ENCODE measurements around the gene SERINC3. TPM values are rescaled to one million over a fixed set of nuclear protein-coding genes. Genes with fewer than 3 reads are reported as not detected.
A peak's percentile ranks its signal among the peaks of the same experiment; 100 is the strongest.

SERINC3 gene
- total RNA-seq, 1 donor from 2014 or later = 82.4 TPM

DNA sequence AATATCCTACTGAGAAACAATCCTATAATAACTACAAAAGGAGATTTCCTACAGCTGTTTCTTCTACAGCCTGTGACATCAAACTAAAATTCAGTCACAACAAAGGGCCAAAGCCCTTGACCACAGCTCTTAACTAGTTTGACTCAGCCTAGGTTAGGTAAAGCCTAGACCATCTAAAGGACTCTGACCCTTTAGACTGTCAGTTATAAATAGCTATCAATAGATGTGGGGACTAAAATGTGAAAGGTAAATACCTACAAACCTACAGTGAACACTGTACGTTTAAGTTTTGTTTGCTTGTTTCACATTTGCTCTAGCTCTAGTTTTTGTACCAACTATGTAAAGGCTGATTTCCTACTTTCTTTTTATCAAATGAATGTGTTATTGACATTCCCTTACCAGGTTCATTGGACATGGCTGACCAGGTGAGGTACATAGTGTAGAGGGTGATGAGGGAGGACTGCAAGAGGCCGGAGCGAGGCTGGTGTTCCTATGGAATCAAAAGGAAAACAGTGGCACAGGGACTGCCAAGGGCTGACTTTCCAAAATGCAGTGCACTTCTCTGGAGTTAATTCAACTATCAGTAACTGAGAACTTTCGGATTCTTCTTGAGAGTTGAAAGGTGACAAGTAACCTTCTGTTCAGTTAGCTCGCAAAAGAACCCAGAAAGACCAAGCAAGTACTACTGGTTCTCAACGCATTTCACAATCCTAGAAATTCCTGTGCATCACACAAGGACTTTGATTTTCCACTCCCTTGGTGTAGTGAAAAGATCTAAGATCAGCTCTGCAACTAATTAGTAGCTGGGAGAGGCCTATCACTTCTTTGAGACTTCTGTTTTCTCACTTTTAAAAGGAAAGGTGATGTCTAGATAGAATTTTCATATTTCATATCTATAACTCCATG, 17.2 kb downstream of the SERINC3 start:
- no peaks in the 10 kb centered on the region for H3K27me3 ChIP-seq (ENCODE audit: control insufficient read depth, insufficient read depth, low read length)
- DNase-seq (ENCODE audit: low read depth) (no peak), FAIRE-seq (no peak)
- H3K36me3 ChIP-seq (ENCODE audit: control insufficient read depth, insufficient read depth, low read length) = peaks cover 30% of the 10 kb centered on the region
- H3K4me3 ChIP-seq (ENCODE audit: low read depth, low read length) = no peak overlapping the region
- TF ChIP-seq, protein P1, sequence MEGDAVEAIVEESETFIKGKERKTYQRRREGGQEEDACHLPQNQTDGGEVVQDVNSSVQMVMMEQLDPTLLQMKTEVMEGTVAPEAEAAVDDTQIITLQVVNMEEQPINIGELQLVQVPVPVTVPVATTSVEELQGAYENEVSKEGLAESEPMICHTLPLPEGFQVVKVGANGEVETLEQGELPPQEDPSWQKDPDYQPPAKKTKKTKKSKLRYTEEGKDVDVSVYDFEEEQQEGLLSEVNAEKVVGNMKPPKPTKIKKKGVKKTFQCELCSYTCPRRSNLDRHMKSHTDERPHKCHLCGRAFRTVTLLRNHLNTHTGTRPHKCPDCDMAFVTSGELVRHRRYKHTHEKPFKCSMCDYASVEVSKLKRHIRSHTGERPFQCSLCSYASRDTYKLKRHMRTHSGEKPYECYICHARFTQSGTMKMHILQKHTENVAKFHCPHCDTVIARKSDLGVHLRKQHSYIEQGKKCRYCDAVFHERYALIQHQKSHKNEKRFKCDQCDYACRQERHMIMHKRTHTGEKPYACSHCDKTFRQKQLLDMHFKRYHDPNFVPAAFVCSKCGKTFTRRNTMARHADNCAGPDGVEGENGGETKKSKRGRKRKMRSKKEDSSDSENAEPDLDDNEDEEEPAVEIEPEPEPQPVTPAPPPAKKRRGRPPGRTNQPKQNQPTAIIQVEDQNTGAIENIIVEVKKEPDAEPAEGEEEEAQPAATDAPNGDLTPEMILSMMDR (IDR thresholded peaks at IDR 0.05; ENCODE audit: insufficient read depth, low read length, severe bottlenecking) = no peak

DNA sequence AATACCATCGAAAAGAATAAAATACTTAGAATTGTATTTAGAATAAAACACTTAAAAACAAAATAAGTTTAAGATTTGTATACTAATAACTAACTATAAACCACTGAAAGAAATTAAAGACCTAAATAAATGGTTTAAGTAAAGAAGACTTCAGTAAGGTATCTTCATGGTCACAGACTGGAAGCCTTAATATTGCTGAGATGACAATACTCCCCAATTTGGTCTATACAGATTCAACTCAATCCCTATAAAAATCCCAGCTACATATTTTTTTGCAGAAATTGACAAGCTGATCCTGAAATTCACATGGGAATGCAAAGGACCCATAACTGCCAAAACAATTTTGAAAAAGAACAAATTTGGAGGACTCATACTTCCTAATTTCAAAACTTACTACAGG, 18.9 kb downstream of the SERINC3 start:
- Histone ChIP-seq H3K4me3 (ENCODE audit: low read depth, low read length) (no peak overlapping the region), H3K36me3 (ENCODE audit: control insufficient read depth, insufficient read depth, low read length) (peaks cover 23% of the 10 kb centered on the region), H3K27me3 (ENCODE audit: control insufficient read depth, insufficient read depth, low read length) (no peaks in the 10 kb centered on the region)
- DNase-seq (ENCODE audit: low read depth) (no peak), FAIRE-seq (no peak)
- TF ChIP-seq, protein P1 (IDR thresholded peaks at IDR 0.05; ENCODE audit: insufficient read depth, low read length, severe bottlenecking) = no peak

DNA sequence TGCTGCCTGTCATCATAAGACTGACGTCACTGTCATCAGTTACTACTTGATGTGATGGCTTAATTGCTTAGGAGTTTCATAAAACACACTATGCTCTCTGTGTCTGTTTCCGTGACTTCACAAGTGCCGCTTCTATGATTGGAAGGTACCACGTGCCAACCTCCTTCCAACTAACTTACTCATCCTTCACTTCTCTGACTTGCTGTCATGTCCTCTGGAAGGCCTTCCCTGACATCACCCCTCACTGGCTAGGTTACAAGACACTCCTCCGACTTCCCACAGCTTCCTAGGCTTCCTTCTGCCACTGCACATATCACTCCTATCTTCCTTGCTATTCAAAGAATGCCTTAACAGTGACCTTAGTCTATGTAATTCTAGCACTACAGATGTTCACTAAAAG, 20.4 kb downstream of the SERINC3 start:
- peaks cover 22% of the 10 kb centered on the region for H3K36me3 ChIP-seq (ENCODE audit: control insufficient read depth, insufficient read depth, low read length)
- DNase-seq (ENCODE audit: low read depth) (peak; percentile 17), FAIRE-seq (peak; percentile 13)
- H3K4me3 ChIP-seq (ENCODE audit: low read depth, low read length) = no peak overlapping the region
- TF ChIP-seq, protein P1 (IDR thresholded peaks at IDR 0.05; ENCODE audit: insufficient read depth, low read length, severe bottlenecking) = no peak
- H3K27me3 ChIP-seq (ENCODE audit: control insufficient read depth, insufficient read depth, low read length) = no peaks in the 10 kb centered on the region

DNA sequence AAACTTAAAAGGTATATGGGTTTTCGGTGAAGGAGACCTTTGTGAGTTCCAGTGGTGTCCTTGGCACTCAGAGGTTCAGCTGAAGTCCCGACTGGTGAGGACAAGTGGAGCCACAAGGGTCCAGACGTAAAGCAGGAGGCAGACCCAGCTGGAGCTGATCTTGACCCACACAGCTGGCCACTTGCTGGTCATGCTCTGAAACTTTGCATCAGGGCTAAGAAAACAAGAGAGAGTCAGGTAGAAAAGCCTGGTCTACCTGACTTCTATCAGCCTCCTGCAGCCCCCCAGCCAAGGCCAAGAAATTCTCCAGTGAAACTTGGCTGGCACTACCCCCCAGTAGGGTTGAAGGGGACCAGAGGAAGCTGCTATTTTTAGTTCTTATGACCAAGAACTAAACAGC, 21.6 kb downstream of the SERINC3 start:
- FAIRE-seq (no peak), DNase-seq (ENCODE audit: low read depth) (no peak)
- TF ChIP-seq, protein P1 (IDR thresholded peaks at IDR 0.05; ENCODE audit: insufficient read depth, low read length, severe bottlenecking) = no peak
- peaks cover 20% of the 10 kb centered on the region for H3K36me3 ChIP-seq (ENCODE audit: control insufficient read depth, insufficient read depth, low read length)
- no peak overlapping the region for H3K4me3 ChIP-seq (ENCODE audit: low read depth, low read length)
- no peaks in the 10 kb centered on the region for H3K27me3 ChIP-seq (ENCODE audit: control insufficient read depth, insufficient read depth, low read length)

DNA sequence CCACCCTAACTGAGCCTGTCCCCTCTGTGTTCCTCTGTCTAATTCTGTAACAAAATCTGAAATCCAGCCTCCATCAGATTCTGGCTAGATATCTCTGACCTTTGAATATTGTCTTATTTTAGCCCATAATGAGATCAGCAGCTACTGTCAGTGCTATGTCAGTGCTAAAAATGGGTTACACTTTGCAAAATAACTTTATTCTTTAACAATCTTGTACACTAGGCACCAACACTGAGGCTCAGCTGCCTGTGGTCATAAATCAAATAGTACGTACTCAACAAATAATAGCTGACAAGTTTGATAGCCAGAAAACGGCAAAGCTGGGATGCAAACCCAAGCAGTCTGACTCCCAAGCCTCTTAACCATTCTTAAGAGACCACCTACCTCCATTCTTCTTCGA, 24.1 kb downstream of the SERINC3 start:
- H3K27me3 ChIP-seq (ENCODE audit: control insufficient read depth, insufficient read depth, low read length) = no peaks in the 10 kb centered on the region
- no peak for FAIRE-seq
- TF ChIP-seq, protein P1 (IDR thresholded peaks at IDR 0.05; ENCODE audit: insufficient read depth, low read length, severe bottlenecking) = no peak
- no peak for DNase-seq (ENCODE audit: low read depth)
- H3K36me3 ChIP-seq (ENCODE audit: control insufficient read depth, insufficient read depth, low read length) = peaks cover 19% of the 10 kb centered on the region
- no peak overlapping the region for H3K4me3 ChIP-seq (ENCODE audit: low read depth, low read length)

All from bronchial epithelial cell (primary cell).